K562 (cell line): ENCODE data around the gene FHIT. TPM values are rescaled to one million over a fixed set of nuclear protein-coding genes. Genes with fewer than 3 reads are reported as not detected.

Experiments
- ATAC-seq: fragments of 200-7000 bp; cut with Tn5 transposase; 3 replicates; pipeline ENCODE4 v1.9.1; 2020; ENCODE audit warnings: moderate library complexity
- BruUV-seq: library from RNA; stranded (reverse); fragments of 400-500 nt; replicated peaks from 2 replicates; lab custom pipeline; 2021; lab: Mats Ljungman, UMichigan
- CTCF ChIA-PET: fragments of 300-600 bp; formaldehyde crosslinking; extraction: SDS; loops from one replicate; lab custom pipeline; 2021; ENCODE audit warnings: low intra/inter-chr PET ratio; lab: Yijun Ruan, JAX
- POLR2A ChIA-PET: fragments of 300-600, 350-650 bp; sonication (Branson Sonifier 250); formaldehyde crosslinking; extraction: SDS; loops from one replicate; lab custom pipeline; 2021; ENCODE audit warnings: antibody characterized with exemption, inconsistent platforms; lab: Yijun Ruan, JAX
- DNase-seq, 4 experiments: peaks; one replicate each; pipeline versions ENCODE4 v3.0.0 to v3.0.0-alpha.2; 2011 to 2018; ENCODE audit warnings: low spot score in 3 of 4, mixed read lengths in 3 of 4; ENCODE audit errors: extremely low read depth in 1 of 4
- FAIRE-seq: peaks from 2 replicates; lab custom pipeline; 2011; peaks lifted over from hg19 to GRCh38; lab: Jason Lieb, UNC
- H2AFZ ChIP-seq: 2 replicates; pipeline ENCODE4 v1.6.0; 2011; ENCODE audit warnings: low read depth, low read length, control low read depth, inconsistent platforms
- H3K27ac ChIP-seq: fragments of 200-600 bp; 3 replicates; pipeline ENCODE4 v1.8.0; 2011; ENCODE audit warnings: low read depth, mild to moderate bottlenecking, control low read depth, inconsistent platforms, low read length, moderate library complexity, mixed read lengths; ENCODE audit errors: extremely low read depth
- H3K27me3 ChIP-seq, 2 experiments: fragments of 300-600 bp in 1 of 2; 2 replicates in 1 of 2; 3 replicates in 1 of 2; pipeline versions ENCODE4 v1.6.0 to v1.8.0; 2011; ENCODE audit warnings: inconsistent platforms in 2 of 2, low read length in 2 of 2, mild to moderate bottlenecking in 1 of 2, mixed read lengths in 1 of 2, moderate library complexity in 1 of 2; ENCODE audit not compliant: control insufficient read depth in 2 of 2, insufficient read depth in 2 of 2
- H3K36me3 ChIP-seq: fragments of 300-600 bp; 3 replicates; pipeline ENCODE4 v1.8.0; 2011; ENCODE audit warnings: mild to moderate bottlenecking, low read length, inconsistent platforms; ENCODE audit not compliant: control insufficient read depth, insufficient read depth
- H3K4me1 ChIP-seq, 2 experiments: fragments of 200-600 bp in 1 of 2; replicated peaks in 1 of 2; 2 replicates in 1 of 2; 3 replicates in 1 of 2; pipeline versions ENCODE4 v1.5.1 to v1.8.0; 2011; ENCODE audit warnings: inconsistent platforms in 2 of 2, low read length in 2 of 2, mild to moderate bottlenecking in 1 of 2, mixed read lengths in 1 of 2, moderate library complexity in 1 of 2; ENCODE audit not compliant: control insufficient read depth in 2 of 2, insufficient read depth in 2 of 2
- H3K4me2 ChIP-seq: 2 replicates; pipeline ENCODE4 v1.6.1; 2011; ENCODE audit warnings: low read length, control low read depth, inconsistent platforms, mixed read lengths; ENCODE audit not compliant: insufficient read depth
- H3K4me3 ChIP-seq: fragments of 200-600 bp; sonication (generic), shearing (Covaris generic); 2 replicates; pipeline ENCODE4 v1.5.1; 2016; ENCODE audit warnings: control low read depth, inconsistent platforms
- H3K79me2 ChIP-seq: fragments of 200-600 bp; 3 replicates; pipeline ENCODE4 v1.8.0; 2011; ENCODE audit warnings: low read length, inconsistent platforms; ENCODE audit not compliant: control insufficient read depth, insufficient read depth
- H3K9ac ChIP-seq, 2 experiments: 2 replicates each; pipeline versions ENCODE4 v1.6.0 to v1.6.1; 2011; ENCODE audit warnings: low read depth in 2 of 2, low read length in 2 of 2, control low read depth in 1 of 2, inconsistent platforms in 1 of 2, mild to moderate bottlenecking in 1 of 2, mixed read lengths in 1 of 2; ENCODE audit not compliant: insufficient read depth in 1 of 2
- H3K9me1 ChIP-seq: one replicate; pipeline ENCODE4 v1.6.0; 2011; ENCODE audit warnings: inconsistent platforms, mild to moderate bottlenecking, low read length, moderate library complexity; ENCODE audit not compliant: control insufficient read depth, insufficient read depth
- H3K9me3 ChIP-seq: replicated peaks from 2 replicates; pipeline ENCODE4 v1.5.1; 2011; ENCODE audit warnings: low read depth, low read length, inconsistent platforms; ENCODE audit not compliant: control insufficient read depth, insufficient read depth
- H4K20me1 ChIP-seq: replicated peaks from 2 replicates; pipeline ENCODE4 v1.6.1; 2011; ENCODE audit warnings: low read length, inconsistent platforms, mixed read lengths; ENCODE audit not compliant: control insufficient read depth, insufficient read depth
- DACH1 ChIP-seq: fragments of 450-650 bp; IDR thresholded peaks from 2 replicates; pipeline ENCODE4 v1.6.1; 2018; ENCODE audit not compliant: partially characterized antibody
- KLF16 ChIP-seq: IDR thresholded peaks from 2 replicates; pipeline ENCODE4 v1.6.1; 2016; ENCODE audit warnings: antibody characterized with exemption
- MYC ChIP-seq, 2 experiments: fragments of 250-450 bp in 1 of 2; sonication (Bioruptor Pico) in 1 of 2; IDR thresholded peaks; 2 replicates each; pipeline versions ENCODE4 v1.5.1 to v1.6.1; 2012 to 2021; ENCODE audit warnings: low read depth in 2 of 2, borderline replicate concordance in 1 of 2, improper control_type of control experiment in 1 of 2, low read length in 1 of 2, mild to moderate bottlenecking in 1 of 2, moderate library complexity in 1 of 2
- RB1 ChIP-seq: fragments of 450-650 bp; IDR thresholded peaks from 2 replicates; pipeline ENCODE4 v1.6.1; 2017; ENCODE audit warnings: low read depth, mild to moderate bottlenecking
- SIN3A ChIP-seq, 2 experiments: fragments of 150-350 bp in 1 of 2; IDR thresholded peaks; 2 replicates each; pipeline ENCODE4 v1.6.1; 2011 to 2016; ENCODE audit warnings: borderline replicate concordance in 2 of 2, low read depth in 2 of 2, low read length in 2 of 2, mild to moderate bottlenecking in 2 of 2, moderate library complexity in 2 of 2; ENCODE audit not compliant: control insufficient read depth in 1 of 2
- WGBS: fragments of 100-300 bp; shearing (Covaris generic); methylation state at CpG from one replicate; pipeline ENCODE4 v1.1.6; 2016; ENCODE audit warnings: low coverage, mixed read lengths; ENCODE audit not compliant: insufficient coverage; ENCODE audit errors: missing lambda C conversion rate; 5-methylcytosine and 5-hydroxymethylcytosine counted together
- in situ Hi-C: fragments of 300-500 bp; cut with MboI; formaldehyde crosslinking; loops from 4 replicates; pipeline ENCODE4 v1.15.0; 2018; ENCODE audit warnings: inconsistent platforms, mixed read lengths
- intact Hi-C: fragments of 100-400 bp; cut with micrococcal nuclease; formaldehyde crosslinking; loops from 2 replicates; pipeline ENCODE4 v1.14.2; 2022
- polyA plus RNA-seq, 8 experiments: library from polyadenylated mRNA; depleted of rRNA in 4 of 8; stranded (reverse) in 5 of 8; unstranded in 3 of 8; fragments of >200 nt; fragmentation: Nextera tagmentation in 2 of 8; fragmentation: Illumina TruSeq in 1 of 8; extraction: Ambion mirVana in 2 of 8; extraction: Trizol in 1 of 8; gene quantifications; 2 replicates each; pipeline versions ENCODE4 v1.2.1 to v1.2.3, GENCODE V29; 2011 to 2014; ENCODE audit warnings: inconsistent platforms in 1 of 8, missing spikeins in 1 of 8
- total RNA-seq, 7 experiments: library from RNA; depleted of rRNA in 6 of 7; stranded (reverse); fragments of >200 nt in 6 of 7; fragmentation: Illumina TruSeq in 2 of 7; extraction: Trizol in 2 of 7; gene quantifications; 2 replicates each; pipeline versions ENCODE4 v1.2.1 to v1.2.3, GENCODE V29; 2011 to 2021; ENCODE audit warnings: low replicate concordance in 1 of 7
- TF ChIP-seq, protein P1 (sequence below): sonication (generic); formaldehyde crosslinking; IDR thresholded peaks from 2 replicates; pipeline ENCODE4 v1.8.0; 2022; ENCODE audit warnings: missing genetic modification reagents, mild to moderate bottlenecking, borderline replicate concordance

FHIT gene
- total and polyA plus RNA-seq, 9 of the 15 experiments (the other 6 are each of a cell fraction or from before 2014, with no cell fraction given): 1.7 to 9.1 (median 4.3) TPM

- TF ChIP-seq, protein P1, sequence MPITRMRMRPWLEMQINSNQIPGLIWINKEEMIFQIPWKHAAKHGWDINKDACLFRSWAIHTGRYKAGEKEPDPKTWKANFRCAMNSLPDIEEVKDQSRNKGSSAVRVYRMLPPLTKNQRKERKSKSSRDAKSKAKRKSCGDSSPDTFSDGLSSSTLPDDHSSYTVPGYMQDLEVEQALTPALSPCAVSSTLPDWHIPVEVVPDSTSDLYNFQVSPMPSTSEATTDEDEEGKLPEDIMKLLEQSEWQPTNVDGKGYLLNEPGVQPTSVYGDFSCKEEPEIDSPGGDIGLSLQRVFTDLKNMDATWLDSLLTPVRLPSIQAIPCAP (CRISPR knock-in tag): no peak
- TF ChIP-seq RB1: no peak
Measured at GRCh38 chr3:60424942-60425341, 826.3 kb downstream of the FHIT start (continued).

- CTCF ChIA-PET: no interaction called here
- intact Hi-C loops (no loop called here), in situ Hi-C loops (no loop called here)
- no peak overlapping the region for H3K27ac ChIP-seq
- 44% methylated on average over 3 of the region's 3 CpGs for WGBS
- H3K9me1 ChIP-seq: no peaks in the 10 kb centered on the region
- H3K4me2 ChIP-seq: no peak overlapping the region
- no peaks in the 10 kb centered on the region for H4K20me1 ChIP-seq
- no peak for ATAC-seq
- H3K79me2 ChIP-seq: no peaks in the 10 kb centered on the region
- TF ChIP-seq KLF16 (no peak), SIN3A (IDR thresholded peaks at IDR 0.05; ENCODE audit: borderline replicate concordance in 2 of 2, control insufficient read depth in 1 of 2, low read depth in 2 of 2, low read length in 2 of 2) (no peak), DACH1 (no peak), MYC (IDR thresholded peaks at IDR 0.05; ENCODE audit: low read depth, low read length) (no peak), MYC (CRISPR knock-in tag; IDR thresholded peaks at IDR 0.05; ENCODE audit: borderline replicate concordance, low read depth) (no peak)
- no peaks in the 10 kb centered on the region for H3K9me3 ChIP-seq
- POLR2A ChIA-PET: no interaction called here
- no TSS peak for BruUV-seq
- H2AFZ ChIP-seq: no peak overlapping the region
- no peaks in the 10 kb centered on the region for H3K36me3 ChIP-seq
- H3K9ac ChIP-seq: no peak overlapping the region
- H3K27me3 ChIP-seq: no peaks in the 10 kb centered on the region
- FAIRE-seq: no peak
- DNase-seq: no peak
- H3K4me3 ChIP-seq: no peak overlapping the region
- no peaks in the 10 kb centered on the region; a peak in 1 of 5 replicates for H3K4me1 ChIP-seq
Measured at GRCh38 chr3:60424034-60424433, 827.2 kb downstream of the FHIT start.
